H9 (cell line): ENCODE data around the gene TMEM175. TPM values are rescaled to one million over a fixed set of nuclear protein-coding genes. Genes with fewer than 3 reads are reported as not detected.

Source experiments
- DNase-seq: peaks from one replicate; pipeline ENCODE4 v3.0.0-alpha.2; 2017
- H2AFZ ChIP-seq: one replicate; pipeline ENCODE4 v1.6.1; 2013; ENCODE audit warnings: mild to moderate bottlenecking, low read length, control low read depth, moderate library complexity
- H2AK5ac ChIP-seq: 2 replicates; pipeline ENCODE4 v1.6.1; 2013; ENCODE audit warnings: low read length, control low read depth, mixed read lengths; ENCODE audit not compliant: insufficient read length
- H2BK120ac ChIP-seq: one replicate; pipeline ENCODE4 v1.6.1; 2013; ENCODE audit warnings: low read depth, mild to moderate bottlenecking, low read length, control low read depth, inconsistent platforms; ENCODE audit not compliant: poor library complexity, severe bottlenecking
- H2BK12ac ChIP-seq: 2 replicates; pipeline ENCODE4 v1.6.1; 2013; ENCODE audit warnings: low read length, control low read depth, mixed read lengths, low read depth; ENCODE audit not compliant: insufficient read length
- H2BK15ac ChIP-seq: 2 replicates; pipeline ENCODE4 v1.6.1; 2013; ENCODE audit warnings: low read depth, low read length, control low read depth
- H2BK20ac ChIP-seq: one replicate; pipeline ENCODE4 v1.6.1; 2013; ENCODE audit warnings: low read depth, mild to moderate bottlenecking, low read length, control low read depth, inconsistent platforms; ENCODE audit not compliant: poor library complexity, severe bottlenecking
- H2BK5ac ChIP-seq: 2 replicates; pipeline ENCODE4 v1.6.1; 2013; ENCODE audit warnings: low read length, control low read depth, mixed read lengths; ENCODE audit not compliant: insufficient read length
- H3K14ac ChIP-seq: 2 replicates; pipeline ENCODE4 v1.6.1; 2013; ENCODE audit warnings: low read length, control low read depth; ENCODE audit not compliant: insufficient read depth
- H3K18ac ChIP-seq: 2 replicates; pipeline ENCODE4 v1.6.1; 2013; ENCODE audit warnings: low read depth, mild to moderate bottlenecking, mixed read lengths, low read length, control low read depth; ENCODE audit not compliant: insufficient read length
- H3K23ac ChIP-seq: 2 replicates; pipeline ENCODE4 v1.6.1; 2013; ENCODE audit warnings: low read length, control low read depth, mixed read lengths, low read depth; ENCODE audit not compliant: insufficient read length
- H3K23me2 ChIP-seq: 2 replicates; pipeline ENCODE4 v1.6.1; 2013; ENCODE audit warnings: low read depth, mild to moderate bottlenecking, mixed read lengths, low read length, control low read depth; ENCODE audit not compliant: insufficient read length, poor library complexity, severe bottlenecking
- H3K27ac ChIP-seq: 2 replicates; pipeline ENCODE4 v1.5.1; 2013; ENCODE audit warnings: low read length, control low read depth, mixed read lengths, low read depth; ENCODE audit not compliant: insufficient read length
- H3K27me3 ChIP-seq: 2 replicates; pipeline ENCODE4 v1.6.1; 2013; ENCODE audit warnings: low read length, control low read depth, inconsistent platforms; ENCODE audit not compliant: insufficient read depth
- H3K4ac ChIP-seq: 2 replicates; pipeline ENCODE4 v1.6.1; 2013; ENCODE audit warnings: low read depth, mild to moderate bottlenecking, control low read depth, inconsistent platforms, low read length, moderate library complexity
- H3K4me1 ChIP-seq: 2 replicates; pipeline ENCODE4 v1.6.1; 2013; ENCODE audit warnings: low read length, control low read depth, inconsistent platforms; ENCODE audit not compliant: insufficient read depth
- H3K4me2 ChIP-seq: 2 replicates; pipeline ENCODE4 v1.6.1; 2013; ENCODE audit warnings: low read length, control low read depth, mixed read lengths; ENCODE audit not compliant: insufficient read length, insufficient read depth
- H3K56ac ChIP-seq: 2 replicates; pipeline ENCODE4 v1.6.1; 2013; ENCODE audit warnings: low read depth, mild to moderate bottlenecking, mixed read lengths, low read length, control low read depth; ENCODE audit not compliant: insufficient read length
- H3K79me1 ChIP-seq: 2 replicates; pipeline ENCODE4 v1.6.1; 2013; ENCODE audit warnings: low read depth, mild to moderate bottlenecking, moderate library complexity, low read length, control low read depth, inconsistent platforms; ENCODE audit not compliant: insufficient read depth, poor library complexity, severe bottlenecking
- H3K79me2 ChIP-seq: 2 replicates; pipeline ENCODE4 v1.6.1; 2013; ENCODE audit warnings: low read length, control low read depth, inconsistent platforms; ENCODE audit not compliant: insufficient read depth
- H3K9ac ChIP-seq: 2 replicates; pipeline ENCODE4 v1.6.1; 2013; ENCODE audit warnings: low read length, control low read depth, mixed read lengths; ENCODE audit not compliant: insufficient read length; ENCODE audit errors: extremely low read depth
- H3K9me3 ChIP-seq: one replicate; pipeline ENCODE4 v1.6.1; 2013; ENCODE audit warnings: low read depth, low read length, inconsistent platforms; ENCODE audit not compliant: control insufficient read depth
- H3T11ph ChIP-seq: one replicate; pipeline ENCODE4 v1.6.1; 2013; ENCODE audit warnings: mild to moderate bottlenecking, low read length, control low read depth, inconsistent platforms
- H4K20me1 ChIP-seq: one replicate; pipeline ENCODE4 v1.6.1; 2013; ENCODE audit not compliant: control insufficient read depth, insufficient read length, insufficient read depth
- H4K5ac ChIP-seq: 2 replicates; pipeline ENCODE4 v1.6.1; 2013; ENCODE audit warnings: low read depth, mild to moderate bottlenecking, mixed read lengths, low read length, control low read depth; ENCODE audit not compliant: insufficient read length
- H4K8ac ChIP-seq: replicated peaks from 2 replicates; pipeline ENCODE4 v1.6.1; 2013; ENCODE audit warnings: low read length, control low read depth, mixed read lengths, low read depth; ENCODE audit not compliant: insufficient read length
- H4K91ac ChIP-seq: 2 replicates; pipeline ENCODE4 v1.6.1; 2013; ENCODE audit warnings: low read depth, mild to moderate bottlenecking, moderate library complexity, mixed read lengths, low read length, control low read depth; ENCODE audit not compliant: insufficient read length
- H3K27ac Mint-ChIP-seq, 3 experiments: 2 replicates in 2 of 3; 3 replicates in 1 of 3; pipeline ENCODE4 v1.8.0; 2020 to 2021; ENCODE audit warnings: mixed read lengths in 3 of 3, mild to moderate bottlenecking in 1 of 3, moderate library complexity in 1 of 3
- H3K27me3 Mint-ChIP-seq: 2 replicates; pipeline ENCODE4 v1.8.0; 2021; ENCODE audit warnings: low read depth, mild to moderate bottlenecking, moderate library complexity, mixed read lengths
- H3K36me3 Mint-ChIP-seq, 3 experiments: 2 replicates in 2 of 3; 3 replicates in 1 of 3; pipeline ENCODE4 v1.8.0; 2020 to 2021; ENCODE audit warnings: low read depth in 3 of 3, mixed read lengths in 3 of 3; ENCODE audit not compliant: insufficient read depth in 1 of 3
- H3K4me1 Mint-ChIP-seq, 2 experiments: 2 replicates each; pipeline ENCODE4 v1.8.0; 2020; ENCODE audit warnings: mixed read lengths in 2 of 2
- H3K4me3 Mint-ChIP-seq, 2 experiments: 2 replicates in 1 of 2; 3 replicates in 1 of 2; pipeline ENCODE4 v1.8.0; 2020 to 2021; ENCODE audit warnings: mild to moderate bottlenecking in 2 of 2, mixed read lengths in 2 of 2, moderate library complexity in 1 of 2
- H3K9me3 Mint-ChIP-seq, 2 experiments: 2 replicates in 1 of 2; 3 replicates in 1 of 2; pipeline ENCODE4 v1.8.0; 2020; ENCODE audit warnings: mild to moderate bottlenecking in 2 of 2, mixed read lengths in 2 of 2, moderate library complexity in 1 of 2
- WGBS: extraction: QIAGEN DNeasy Blood & Tissue Kit; methylation state at CpG from one replicate; pipeline ENCODE4 v1.1.7; 2013; ENCODE audit warnings: missing lambda C conversion rate, low lambda C conversion rate, mixed read lengths; ENCODE audit not compliant: insufficient read length; ENCODE audit errors: extremely low coverage; 5-methylcytosine and 5-hydroxymethylcytosine counted together
- total RNA-seq: library from RNA; stranded (reverse); gene quantifications from 2 replicates; pipeline ENCODE4 v1.2.1, GENCODE V29; 2021
- TF ChIP-seq, protein P1 (sequence below): fragments of 200-600 bp; sonication (generic); conservative IDR thresholded peaks from 3 replicates; pipeline ENCODE4 v1.8.0; 2021; ENCODE audit warnings: antibody characterized with exemption, mild to moderate bottlenecking

TMEM175 gene
- total RNA-seq, 1 experiment from 2014 or later: 6.4 TPM

DNA sequence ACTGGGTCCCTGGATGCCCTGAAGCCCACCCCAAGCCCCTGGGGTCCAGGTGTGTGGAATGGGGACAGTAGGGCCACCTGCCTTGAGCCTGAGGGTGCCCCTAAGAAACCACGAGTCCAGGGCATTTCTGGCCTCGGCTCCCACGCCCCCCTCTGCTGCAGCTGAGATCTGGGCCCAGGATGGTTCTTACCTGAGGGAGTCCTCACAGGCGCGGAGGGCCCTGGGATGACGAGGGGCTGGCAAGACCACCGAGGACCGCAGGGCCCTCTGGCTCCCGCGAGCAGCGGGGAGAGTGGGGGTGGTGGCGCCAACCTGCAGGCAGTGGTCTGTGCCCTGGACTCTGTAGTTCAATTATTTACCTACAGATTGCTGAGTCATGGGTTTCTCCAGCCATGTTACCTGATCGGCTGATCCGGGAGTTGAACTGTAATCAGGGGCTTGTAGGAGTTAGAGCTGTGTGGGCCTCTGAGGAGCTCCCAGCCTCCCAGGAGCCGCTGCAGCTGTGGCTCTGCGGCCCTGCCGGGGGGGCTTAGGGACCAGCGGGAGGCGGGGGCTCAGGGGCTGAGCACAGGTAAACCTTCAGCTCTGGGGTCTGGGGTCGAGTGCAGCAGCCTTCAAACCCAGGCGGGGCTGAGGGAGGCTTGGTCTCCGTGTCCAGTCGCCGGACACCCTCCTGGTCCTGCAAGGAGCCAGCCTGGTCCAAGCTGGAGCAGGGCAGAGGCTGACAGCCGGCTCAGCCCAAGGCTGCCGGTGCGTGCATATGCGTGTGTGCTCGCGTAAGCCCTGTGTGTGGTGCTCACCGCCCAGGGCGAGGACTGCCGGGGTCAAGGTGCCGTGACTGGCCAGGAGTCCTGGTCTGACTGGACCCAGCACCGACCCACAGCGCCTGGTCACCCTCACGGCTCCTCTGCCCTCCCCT, 61.1 kb downstream of the TMEM175 start, which contains the start of gene SLC26A1:
Gene SLC26A1, minus strand, starts transcription at position 294 of the 919 bp plus-strand sequence. CDS start 1,701 bp downstream, outside the sequence.
- no peak within 1 kb of the TSS for H3K4me3 Mint-ChIP-seq
- Histone ChIP-seq H2BK120ac (no peak within 1 kb of the TSS), H3K9me3 (no peaks in the 10 kb centered on the region), H2BK5ac (no peak within 1 kb of the TSS), H3K23me2 (peaks cover 3% of the 10 kb centered on the region), H3K14ac (peak within 1 kb of the TSS; percentile 24; the same call in 1 of the 2 replicates), H4K5ac (no peak within 1 kb of the TSS), H3K27me3 (peaks cover 15% of the 10 kb centered on the region; the same call in 1 of the 2 replicates), H3K4me1 (no peaks in the 10 kb centered on the region), H4K8ac (no peak within 1 kb of the TSS), H3K4ac (no peak within 1 kb of the TSS), H2AFZ (no peak within 1 kb of the TSS), H3K23ac (no peak within 1 kb of the TSS), H3K56ac (no peak within 1 kb of the TSS), H3K9ac (no peak within 1 kb of the TSS), H2BK15ac (no peak within 1 kb of the TSS), H2BK20ac (no peak within 1 kb of the TSS), H3K18ac (no peak within 1 kb of the TSS), H4K91ac (no peak within 1 kb of the TSS), H3K4me2 (no peak within 1 kb of the TSS), H3K79me1 (no peaks in the 10 kb centered on the region), H3T11ph (no peak within 1 kb of the TSS), H4K20me1 (no peaks in the 10 kb centered on the region), H3K79me2 (no peaks in the 10 kb centered on the region), H2BK12ac (no peak within 1 kb of the TSS), H2AK5ac (no peak within 1 kb of the TSS), H3K27ac (no peak within 1 kb of the TSS)
- H3K36me3 Mint-ChIP-seq: no peaks in the 10 kb centered on the region
- H3K4me1 Mint-ChIP-seq: 0 out of 4 replicates have a peak, but pooled peaks cover 0 to 2% of the 10 kb centered on the region in 2 experiments
- WGBS: no CpG with 5 or more reads among the region's 37 CpGs
- no peak within 1 kb of the TSS; a peak in 1 of 7 replicates for H3K27ac Mint-ChIP-seq
- TF ChIP-seq, protein P1, sequence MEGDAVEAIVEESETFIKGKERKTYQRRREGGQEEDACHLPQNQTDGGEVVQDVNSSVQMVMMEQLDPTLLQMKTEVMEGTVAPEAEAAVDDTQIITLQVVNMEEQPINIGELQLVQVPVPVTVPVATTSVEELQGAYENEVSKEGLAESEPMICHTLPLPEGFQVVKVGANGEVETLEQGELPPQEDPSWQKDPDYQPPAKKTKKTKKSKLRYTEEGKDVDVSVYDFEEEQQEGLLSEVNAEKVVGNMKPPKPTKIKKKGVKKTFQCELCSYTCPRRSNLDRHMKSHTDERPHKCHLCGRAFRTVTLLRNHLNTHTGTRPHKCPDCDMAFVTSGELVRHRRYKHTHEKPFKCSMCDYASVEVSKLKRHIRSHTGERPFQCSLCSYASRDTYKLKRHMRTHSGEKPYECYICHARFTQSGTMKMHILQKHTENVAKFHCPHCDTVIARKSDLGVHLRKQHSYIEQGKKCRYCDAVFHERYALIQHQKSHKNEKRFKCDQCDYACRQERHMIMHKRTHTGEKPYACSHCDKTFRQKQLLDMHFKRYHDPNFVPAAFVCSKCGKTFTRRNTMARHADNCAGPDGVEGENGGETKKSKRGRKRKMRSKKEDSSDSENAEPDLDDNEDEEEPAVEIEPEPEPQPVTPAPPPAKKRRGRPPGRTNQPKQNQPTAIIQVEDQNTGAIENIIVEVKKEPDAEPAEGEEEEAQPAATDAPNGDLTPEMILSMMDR: no peak
- H3K27me3 Mint-ChIP-seq: peaks cover 32% of the 10 kb centered on the region
- no peaks in the 10 kb centered on the region; a peak in 1 of 5 replicates for H3K9me3 Mint-ChIP-seq
- DNase-seq: no peak
